Omental fat pad (tissue), 4 donors: ENCODE measurements around the gene LBHD1. TPM values are rescaled to one million over a fixed set of nuclear protein-coding genes. Genes with fewer than 3 reads are reported as not detected.

ENCODE experiments used
- ATAC-seq: fragments of 150-250 bp; one replicate; pipeline ENCODE4 v1.9.1; 2016; ENCODE audit warnings: mild to moderate bottlenecking, moderate library complexity; ENCODE audit not compliant: low FRiP score
- DNase-seq: peaks from one replicate; pipeline ENCODE4 v3.0.0-alpha.2; 2019; ENCODE audit warnings: low spot score
- CTCF ChIP-seq, 3 donors: fragments of 450-650 bp; IDR thresholded peaks; one replicate each; pipeline ENCODE4 v1.5.1; 2016 to 2017; ENCODE audit warnings: antibody characterized with exemption in 3 of 3, mild to moderate bottlenecking in 3 of 3, moderate library complexity in 2 of 3
- total RNA-seq, 4 donors: library from RNA; depleted of rRNA; stranded (reverse); fragments of >200 nt; gene quantifications; one replicate each; pipeline ENCODE4 v1.1.0, GENCODE V29; 2016

Gene LBHD1
- total RNA-seq, 4 donors from 2014 or later = 3.0 to 6.8 (median 5.7) TPM

GRCh38 chr11:62648967-62649364, 23.1 kb downstream of the LBHD1 start:
- DNase-seq (no peak), ATAC-seq (no peak)
- TF ChIP-seq CTCF (IDR thresholded peaks at IDR 0.05) = no peak

- no peak for DNase-seq
- no peak for TF ChIP-seq CTCF (IDR thresholded peaks at IDR 0.05)
- no peak for ATAC-seq
Measured at GRCh38 chr11:62648185-62648966, 23.7 kb downstream of the LBHD1 start.

- no peak for TF ChIP-seq CTCF (IDR thresholded peaks at IDR 0.05)
- DNase-seq = no peak
- ATAC-seq = no peak
Measured at GRCh38 chr11:62647609-62648005, 24.5 kb downstream of the LBHD1 start.

GRCh38 chr11:62646825-62647608, 25.1 kb downstream of the LBHD1 start:
- no peak for TF ChIP-seq CTCF (IDR thresholded peaks at IDR 0.05)
- no peak for ATAC-seq
- DNase-seq = no peak

GRCh38 chr11:62645946-62646824, 25.9 kb downstream of the LBHD1 start, which contains the start of gene GANAB:
GANAB (minus strand) TSS chr11:62646613; CDS start chr11:62646599, 14 bp downstream.
- DNase-seq (peak; percentile 99), ATAC-seq (peak; percentile 97)
- no peak for TF ChIP-seq CTCF (IDR thresholded peaks at IDR 0.05)

GRCh38 chr11:62645671-62645945, 26.5 kb downstream of the LBHD1 start:
- DNase-seq (no peak), ATAC-seq (no peak)
- TF ChIP-seq CTCF (IDR thresholded peaks at IDR 0.05) = no peak
